Osteoblast (primary cell): ENCODE results near the gene NR2E1. TPM values are rescaled to one million over a fixed set of nuclear protein-coding genes. Genes with fewer than 3 reads are reported as not detected.

Experiments
- DNase-seq: peaks from one replicate; pipeline ENCODE4 v3.0.0; 2011; ENCODE audit warnings: low spot score, mixed read lengths; ENCODE audit not compliant: insufficient read length; ENCODE audit errors: missing footprints
- H2AFZ ChIP-seq: 2 replicates; pipeline ENCODE4 v1.6.0; 2011; ENCODE audit warnings: mild to moderate bottlenecking, low read length
- H3K27ac ChIP-seq: 2 replicates; pipeline ENCODE4 v1.5.1; 2011; ENCODE audit warnings: mild to moderate bottlenecking, low read depth, low read length, moderate library complexity
- H3K27me3 ChIP-seq: 2 replicates; pipeline ENCODE4 v1.6.0; 2012; ENCODE audit warnings: mild to moderate bottlenecking, control low read depth, inconsistent platforms, low read length, moderate library complexity; ENCODE audit not compliant: insufficient read depth
- H3K36me3 ChIP-seq: 2 replicates; pipeline ENCODE4 v1.5.1; 2011; ENCODE audit warnings: mild to moderate bottlenecking, low read length, control low read depth, moderate library complexity; ENCODE audit not compliant: insufficient read depth
- H3K4me1 ChIP-seq: 2 replicates; pipeline ENCODE4 v1.5.1; 2011; ENCODE audit warnings: mild to moderate bottlenecking, low read length, control low read depth, moderate library complexity; ENCODE audit not compliant: insufficient read depth
- H3K4me2 ChIP-seq: 2 replicates; pipeline ENCODE4 v1.6.0; 2011; ENCODE audit warnings: mild to moderate bottlenecking, low read length; ENCODE audit not compliant: insufficient read depth
- H3K4me3 ChIP-seq: fragments of 200-600 bp; sonication (generic); 3 replicates; pipeline ENCODE4 v1.5.1; 2012; ENCODE audit warnings: mild to moderate bottlenecking, low read length, inconsistent platforms; ENCODE audit not compliant: insufficient read depth
- H3K79me2 ChIP-seq: 2 replicates; pipeline ENCODE4 v1.6.0; 2012; ENCODE audit warnings: mild to moderate bottlenecking, low read length, control low read depth, inconsistent platforms; ENCODE audit not compliant: insufficient read depth
- H3K9me3 ChIP-seq: 2 replicates; pipeline ENCODE4 v1.5.1; 2011; ENCODE audit warnings: low read depth, low read length, control low read depth
- H4K20me1 ChIP-seq: 2 replicates; pipeline ENCODE4 v1.6.0; 2012; ENCODE audit warnings: mild to moderate bottlenecking, low read length, control low read depth; ENCODE audit not compliant: insufficient read depth
- total RNA-seq: library from RNA; depleted of rRNA; stranded (reverse); fragments of >200 nt; gene quantifications from 2 replicates; pipeline ENCODE4 v1.2.3, GENCODE V29; 2012
- TF ChIP-seq, protein P1 (sequence below): IDR thresholded peaks from 2 replicates; pipeline ENCODE4 v1.5.1; 2011; ENCODE audit warnings: mild to moderate bottlenecking, low read depth, low read length, moderate library complexity; ENCODE audit errors: extremely low read depth

NR2E1 gene
- total RNA-seq, 1 donor: not detected

GRCh38 chr6:108238322-108238721, 72.5 kb downstream of the NR2E1 start:
- Histone ChIP-seq H3K4me1 (no peaks in the 10 kb centered on the region), H3K79me2 (peaks cover 81% of the 10 kb centered on the region), H4K20me1 (peaks cover 23% of the 10 kb centered on the region), H3K4me2 (no peak overlapping the region), H3K27ac (no peak overlapping the region), H3K27me3 (no peaks in the 10 kb centered on the region), H3K9me3 (no peaks in the 10 kb centered on the region), H3K4me3 (no peak overlapping the region), H2AFZ (no peak overlapping the region), H3K36me3 (no peaks in the 10 kb centered on the region)
- TF ChIP-seq, protein P1, sequence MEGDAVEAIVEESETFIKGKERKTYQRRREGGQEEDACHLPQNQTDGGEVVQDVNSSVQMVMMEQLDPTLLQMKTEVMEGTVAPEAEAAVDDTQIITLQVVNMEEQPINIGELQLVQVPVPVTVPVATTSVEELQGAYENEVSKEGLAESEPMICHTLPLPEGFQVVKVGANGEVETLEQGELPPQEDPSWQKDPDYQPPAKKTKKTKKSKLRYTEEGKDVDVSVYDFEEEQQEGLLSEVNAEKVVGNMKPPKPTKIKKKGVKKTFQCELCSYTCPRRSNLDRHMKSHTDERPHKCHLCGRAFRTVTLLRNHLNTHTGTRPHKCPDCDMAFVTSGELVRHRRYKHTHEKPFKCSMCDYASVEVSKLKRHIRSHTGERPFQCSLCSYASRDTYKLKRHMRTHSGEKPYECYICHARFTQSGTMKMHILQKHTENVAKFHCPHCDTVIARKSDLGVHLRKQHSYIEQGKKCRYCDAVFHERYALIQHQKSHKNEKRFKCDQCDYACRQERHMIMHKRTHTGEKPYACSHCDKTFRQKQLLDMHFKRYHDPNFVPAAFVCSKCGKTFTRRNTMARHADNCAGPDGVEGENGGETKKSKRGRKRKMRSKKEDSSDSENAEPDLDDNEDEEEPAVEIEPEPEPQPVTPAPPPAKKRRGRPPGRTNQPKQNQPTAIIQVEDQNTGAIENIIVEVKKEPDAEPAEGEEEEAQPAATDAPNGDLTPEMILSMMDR: no peak
- DNase-seq: no peak

Other genes with a start within 250 kb of the NR2E1 start
- 35.8 and 54.5 TPM in 2 replicates for gene SEC63, start 207.8 kb upstream of the NR2E1 start, total RNA-seq
- gene OSTM1, start 91.3 kb upstream of the NR2E1 start, total RNA-seq: 36.5 and 42.3 TPM in 2 replicates
- gene SNX3, start 95.0 kb downstream of the NR2E1 start, total RNA-seq: 161 and 164 TPM in 2 replicates
- gene AFG1L, start 129.0 kb downstream of the NR2E1 start, total RNA-seq: 4.0 and 8.0 TPM in 2 replicates